OCI-M2 (cell line): Measurements from ENCODE around the gene PDGFRB.
"Not testable (repeated sequence)": the region's sequence is repeated elsewhere in the genome, so short reads cannot be mapped to it uniquely, and the experiment has no call there.

Experiments used
- DNase-seq: peaks from one replicate; lab custom pipeline; 2025; ENCODE audit not compliant: unreplicated experiment; lab: John Stamatoyannopoulos, UW

The PDGFRB gene

DNA sequence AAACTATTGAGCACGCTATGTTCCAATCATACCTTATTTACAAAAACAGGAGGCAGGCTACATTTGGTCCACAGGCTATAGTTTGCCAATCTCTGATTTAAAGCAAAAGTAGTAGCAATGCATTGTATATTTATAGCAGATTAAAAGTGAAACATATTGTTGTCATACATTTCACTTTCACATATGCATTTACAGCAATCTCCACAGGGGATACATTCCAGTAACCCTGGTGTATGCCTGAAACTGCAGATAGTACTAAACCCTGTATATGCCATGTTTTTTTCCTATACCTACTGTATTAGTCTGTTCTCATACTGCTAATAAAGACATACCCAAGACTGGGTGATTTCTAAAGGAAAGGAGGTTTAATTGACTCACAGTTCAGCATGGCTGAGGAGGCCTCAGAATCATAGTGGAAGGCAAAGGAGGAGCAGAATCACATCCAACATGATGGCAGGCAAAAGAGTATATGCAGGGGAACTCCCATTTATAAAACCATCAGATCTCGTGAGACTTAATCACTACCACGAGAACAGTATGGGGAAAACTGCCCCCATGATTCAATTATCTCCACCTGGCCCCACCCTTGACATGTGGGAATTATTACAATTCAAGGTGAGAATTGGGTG is 63.4 kb downstream of the PDGFRB start:
- DNase-seq = no peak

DNA sequence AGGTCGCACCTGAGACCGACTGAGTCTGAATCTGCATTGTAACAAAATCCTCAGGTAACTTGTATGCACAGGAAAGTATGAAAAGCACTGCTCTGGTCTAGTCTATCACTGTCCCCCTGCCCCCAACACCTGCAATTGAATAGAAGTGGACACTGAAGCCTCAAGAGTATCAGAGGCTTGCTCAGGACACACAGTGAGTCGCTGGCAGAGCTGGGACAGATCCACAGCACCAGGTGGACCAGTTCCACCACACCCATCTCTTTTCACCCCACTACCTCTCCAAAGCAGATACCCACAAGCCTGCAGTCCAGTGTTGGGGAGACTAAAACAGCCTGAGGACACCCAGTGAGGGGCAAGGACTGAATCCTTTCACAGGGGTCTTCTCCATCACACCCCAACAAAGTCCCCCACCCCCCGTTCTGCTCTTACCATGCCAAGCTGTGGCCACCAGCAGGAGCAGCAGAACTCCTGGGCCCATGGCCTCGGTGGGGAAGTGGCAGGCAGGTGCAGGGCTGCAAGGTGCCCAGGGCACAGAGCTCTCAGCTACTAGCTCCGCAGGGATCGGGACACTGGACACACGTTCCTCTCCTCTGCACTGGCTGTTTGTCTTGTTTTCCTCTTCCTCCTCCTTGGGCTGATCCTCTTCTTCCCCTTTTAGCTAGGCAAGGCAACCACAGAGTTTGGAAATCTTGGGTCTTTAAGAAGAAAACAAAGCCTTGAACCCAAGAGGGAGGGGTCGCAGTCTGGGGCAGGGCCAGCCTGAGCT is 69.5 kb downstream of the PDGFRB start, which contains the start of gene CSF1R:
Gene CSF1R, minus strand, starts transcription at position 605 of the 766 bp plus-strand sequence. Its CDS starts 127 bp downstream, at position 478.
- DNase-seq = no peak

GRCh38 chr5:150085191-150085912 is 70.3 kb downstream of the PDGFRB start:
- no peak for DNase-seq

- DNase-seq = not testable (repeated sequence)
Observed at GRCh38 chr5:150084754-150085153, 70.9 kb downstream of the PDGFRB start.

GRCh38 chr5:150082889-150083288 is 72.8 kb downstream of the PDGFRB start:
- no peak for DNase-seq

GRCh38 chr5:150082374-150082773 is 73.3 kb downstream of the PDGFRB start:
- no peak for DNase-seq

- DNase-seq = no peak
Observed at GRCh38 chr5:150081541-150082283, 73.9 kb downstream of the PDGFRB start.

DNA sequence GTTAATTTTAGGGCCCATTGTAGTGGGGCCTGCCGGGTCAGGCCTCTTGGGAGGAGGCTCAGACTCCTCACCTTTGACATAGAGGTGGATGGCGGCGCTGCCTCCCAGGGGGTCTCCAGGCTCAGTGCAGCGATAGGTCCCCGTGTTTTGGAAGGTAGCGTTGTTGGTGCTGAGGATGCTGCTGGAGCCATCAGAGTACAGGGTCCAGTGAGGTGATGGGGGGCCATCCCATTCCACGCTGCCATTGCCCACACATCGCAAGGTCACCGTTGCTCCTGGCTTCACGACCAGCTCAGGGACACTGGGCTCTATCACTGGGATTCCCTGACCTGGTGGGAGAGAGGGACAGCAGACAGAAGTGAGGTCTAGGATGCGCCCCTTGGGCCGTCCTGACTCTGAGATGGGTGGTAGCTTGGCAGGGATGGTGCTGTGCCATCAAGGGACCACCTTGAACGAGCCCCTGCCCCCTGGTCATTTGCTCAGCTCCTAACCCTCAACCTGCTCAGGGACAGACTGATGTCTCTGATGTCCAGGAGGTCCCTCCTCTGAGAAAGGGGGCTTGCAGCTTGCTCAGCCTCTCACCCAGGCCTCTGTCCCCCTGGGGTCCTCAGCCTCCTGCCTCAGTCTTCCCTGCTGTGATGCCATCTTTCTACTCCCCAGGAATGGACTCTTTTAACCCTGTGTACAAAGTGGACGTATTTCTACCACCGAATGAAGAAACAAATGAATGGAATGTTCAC is 74.8 kb downstream of the PDGFRB start:
- no peak for DNase-seq

GRCh38 chr5:150079909-150080461 is 75.7 kb downstream of the PDGFRB start:
- DNase-seq = no peak

GRCh38 chr5:150078802-150079689 is 76.6 kb downstream of the PDGFRB start:
- no peak for DNase-seq

DNA sequence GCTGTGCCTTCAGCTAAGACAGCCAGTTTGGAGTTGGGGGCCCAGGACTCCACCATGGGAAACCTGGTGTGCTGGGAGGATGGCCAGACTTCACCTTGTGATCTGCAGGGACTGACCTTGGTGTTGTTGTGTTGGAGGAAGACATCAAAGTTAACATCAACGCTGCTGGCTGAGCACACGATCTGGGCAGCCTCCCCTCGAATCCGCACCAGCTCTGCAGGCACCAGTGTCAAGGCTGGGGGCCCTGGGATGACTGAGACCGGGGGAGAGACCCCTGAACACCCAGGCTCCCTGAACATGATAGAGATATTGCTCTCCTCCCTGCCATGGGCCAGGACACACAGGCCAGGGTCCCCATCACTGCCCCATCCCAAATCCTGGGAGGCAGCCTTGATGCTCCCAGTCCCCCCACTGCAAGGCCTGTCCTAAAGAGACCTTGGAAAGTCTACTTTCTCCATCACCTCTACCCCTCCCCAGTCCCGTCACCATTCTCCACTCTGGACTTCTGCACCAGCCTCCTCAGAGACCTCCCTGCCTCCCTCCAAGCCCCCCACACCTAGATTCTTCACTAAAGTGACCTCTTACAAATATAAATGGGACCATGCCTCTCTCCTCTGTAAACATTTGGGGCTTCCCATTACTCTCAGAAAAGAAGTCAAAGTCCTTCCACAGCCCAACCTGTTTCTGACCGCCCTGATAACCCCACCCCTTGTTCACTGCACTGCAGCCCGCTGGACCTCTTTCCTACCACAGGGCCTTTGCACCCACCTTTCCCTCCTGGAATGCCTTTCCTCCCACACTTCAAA is 77.4 kb downstream of the PDGFRB start:
- DNase-seq = no peak

GRCh38 chr5:150077060-150077459 is 78.6 kb downstream of the PDGFRB start:
- DNase-seq = no peak

GRCh38 chr5:150075806-150076205 is 79.8 kb downstream of the PDGFRB start:
- no peak for DNase-seq

GRCh38 chr5:150075233-150075632 is 80.4 kb downstream of the PDGFRB start:
- no peak for DNase-seq

GRCh38 chr5:150073677-150074076 is 82.0 kb downstream of the PDGFRB start:
- DNase-seq = no peak

- DNase-seq = no peak
Observed at GRCh38 chr5:150073086-150073625, 82.5 kb downstream of the PDGFRB start.

DNA sequence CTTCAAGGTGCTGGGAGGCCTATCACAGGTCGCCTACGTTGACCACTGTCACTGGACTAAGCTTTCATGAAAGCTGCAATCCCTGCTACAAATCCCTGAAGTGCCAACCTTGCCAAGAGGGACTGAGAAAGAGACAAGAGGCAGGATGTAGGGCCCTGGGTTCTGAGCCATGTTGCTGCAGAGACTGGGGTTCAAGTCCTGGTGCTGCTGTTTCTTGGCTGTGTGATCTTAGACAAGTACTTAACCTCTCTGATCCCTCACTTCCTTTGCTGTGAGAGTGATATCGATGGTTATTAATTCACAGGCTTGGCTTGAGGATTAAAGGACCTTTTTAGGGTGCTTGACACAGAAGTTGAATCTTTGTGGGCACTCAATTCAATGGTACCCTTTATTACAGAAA is 84.8 kb downstream of the PDGFRB start:
- no peak for DNase-seq
